Aorta (tissue), 5 donors: ENCODE measurements around the gene EVL. TPM values are rescaled to one million over a fixed set of nuclear protein-coding genes. Genes with fewer than 3 reads are reported as not detected.

ENCODE experiments used
- ATAC-seq: fragments of 200-7000 bp; cut with Tn5 transposase; one replicate; pipeline ENCODE4 v1.9.1; 2022; ENCODE audit warnings: moderate library complexity; ENCODE audit not compliant: low FRiP score
- DNase-seq, 2 donors: peaks; one replicate each; pipeline ENCODE4 v3.0.0-alpha.2; 2020
- H3K27ac ChIP-seq, 2 donors: one replicate each; pipeline ENCODE4 v1.5.1; 2013; ENCODE audit warnings: low read length in 2 of 2, mild to moderate bottlenecking in 2 of 2, moderate library complexity in 2 of 2, control low read depth in 1 of 2, inconsistent platforms in 1 of 2, low read depth in 1 of 2
- H3K27me3 ChIP-seq, 2 donors: one replicate each; pipeline ENCODE4 v1.6.1; 2013; ENCODE audit warnings: control low read depth in 1 of 2, low read length in 1 of 2, mild to moderate bottlenecking in 1 of 2, moderate library complexity in 1 of 2; ENCODE audit not compliant: insufficient read depth in 2 of 2, control insufficient read depth in 1 of 2
- H3K36me3 ChIP-seq, 2 donors: one replicate each; pipeline ENCODE4 v1.6.1; 2013; ENCODE audit warnings: control low read depth in 1 of 2, low read length in 1 of 2, mild to moderate bottlenecking in 1 of 2; ENCODE audit not compliant: insufficient read depth in 2 of 2, control insufficient read depth in 1 of 2
- H3K4me1 ChIP-seq, 2 donors: one replicate each; pipeline ENCODE4 v1.6.1; 2013; ENCODE audit warnings: low read length in 2 of 2, control low read depth in 1 of 2, mild to moderate bottlenecking in 1 of 2, moderate library complexity in 1 of 2; ENCODE audit not compliant: insufficient read depth in 2 of 2, control insufficient read depth in 1 of 2
- H3K4me3 ChIP-seq, 2 donors: one replicate each; pipeline ENCODE4 v1.5.1; 2013; ENCODE audit warnings: low read length in 2 of 2, control low read depth in 1 of 2, mild to moderate bottlenecking in 1 of 2
- H3K9me3 ChIP-seq: one replicate; pipeline ENCODE4 v1.6.1; 2013; ENCODE audit warnings: mild to moderate bottlenecking, low read length; ENCODE audit not compliant: control insufficient read depth
- WGBS, 2 donors: extraction: QIAGEN DNeasy Blood & Tissue Kit; methylation state at CpG; one replicate each; pipeline ENCODE4 v1.1.7; 2013; 5-methylcytosine and 5-hydroxymethylcytosine counted together
- intact Hi-C, 2 donors: fragments of 100-400 bp; cut with DNase I; formaldehyde crosslinking; loops; one replicate each; pipeline versions ENCODE4 v1.14.2 to v1.15.0; 2022
- polyA plus RNA-seq, 2 donors: library from polyadenylated mRNA; stranded (reverse); fragments of 200-250 nt; gene quantifications; one replicate each; pipeline ENCODE4 v1.2.3, GENCODE V29; 2013
- total RNA-seq, 2 donors: library from RNA; stranded (reverse); fragmentation: NEBNext Ultra II Directional; extraction: Animal tissue kit (Norgen Biotek cat#: 25700); gene quantifications; one replicate each; pipeline ENCODE4 v1.2.1, GENCODE V29; 2021
- donor health status: healthy with polysubstance abuse.
- donor health status: Bipolar disorder and iron deficiency.
- donor health status: DM: no; HTN: no; CAD: no.
- donor health status: DM: no; HTN: no; CAD: no.
- donor health status: DM: yes; HTN: yes; CAD: no.

Gene EVL
- total and polyA plus RNA-seq, 4 donors, result 21.3 to 133 (median 55.7) TPM

DNA sequence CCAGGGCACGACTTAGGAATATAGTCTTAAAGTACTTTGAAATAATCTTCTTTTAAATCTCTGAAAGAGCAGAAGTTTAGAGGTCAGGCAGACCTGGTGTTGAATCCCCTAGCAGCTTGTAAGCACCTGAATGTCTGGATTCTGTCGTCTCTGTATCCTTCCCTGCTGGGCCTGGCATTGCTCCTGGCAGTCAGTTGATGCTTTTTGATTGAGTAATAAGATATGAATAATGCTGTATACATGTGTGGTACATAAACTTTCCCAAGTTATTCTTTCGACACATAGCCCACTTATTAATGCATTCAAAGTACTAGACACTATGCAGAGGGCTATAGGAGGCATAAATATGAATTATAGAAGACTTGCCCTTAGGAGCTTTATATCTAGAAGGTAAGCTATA, 31.4 kb downstream of the EVL start:
- Histone ChIP-seq H3K27me3 (no peaks in the 10 kb centered on the region), H3K4me3 (no peak overlapping the region), H3K4me1 (no peaks in the 10 kb centered on the region), H3K9me3 (no peaks in the 10 kb centered on the region), H3K27ac (no peak overlapping the region), H3K36me3 (no peaks in the 10 kb centered on the region)
- 86 to 88% methylated on average over 3 of the region's 3 CpGs for WGBS, 2 donors
- intact Hi-C loops, result no loop called here
- DNase-seq, result no peak
- no peak for ATAC-seq

DNA sequence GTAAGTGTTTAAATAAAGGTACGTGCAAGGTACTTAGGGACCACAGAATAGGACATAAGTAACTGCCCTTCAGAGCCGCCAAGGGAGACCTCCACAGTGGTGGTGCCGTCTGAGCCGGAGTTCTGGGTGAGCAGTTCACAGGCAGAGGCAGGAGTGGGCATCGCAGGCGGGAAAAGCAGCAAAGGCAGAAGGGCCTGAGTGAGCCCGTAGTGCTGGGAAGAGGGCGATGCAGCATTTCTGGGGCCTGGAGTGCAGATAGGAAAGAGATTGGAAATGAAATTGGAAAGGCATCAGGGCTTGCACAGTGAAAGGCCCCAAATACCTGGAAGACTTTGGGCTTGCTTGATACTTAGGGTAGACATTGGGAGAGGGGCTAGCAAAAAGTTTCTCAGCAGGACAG, 32.9 kb downstream of the EVL start:
- no peaks in the 10 kb centered on the region for H3K27me3 ChIP-seq
- no peak for DNase-seq
- WGBS, 2 donors, result 88 to 96% methylated on average over 8 of the region's 8 CpGs
- ATAC-seq, result no peak
- H3K4me1 ChIP-seq, result no peaks in the 10 kb centered on the region
- H3K4me3 ChIP-seq, result no peak overlapping the region
- intact Hi-C loops, result no loop called here
- no peak overlapping the region for H3K27ac ChIP-seq
- H3K9me3 ChIP-seq, result no peaks in the 10 kb centered on the region
- no peaks in the 10 kb centered on the region for H3K36me3 ChIP-seq

DNA sequence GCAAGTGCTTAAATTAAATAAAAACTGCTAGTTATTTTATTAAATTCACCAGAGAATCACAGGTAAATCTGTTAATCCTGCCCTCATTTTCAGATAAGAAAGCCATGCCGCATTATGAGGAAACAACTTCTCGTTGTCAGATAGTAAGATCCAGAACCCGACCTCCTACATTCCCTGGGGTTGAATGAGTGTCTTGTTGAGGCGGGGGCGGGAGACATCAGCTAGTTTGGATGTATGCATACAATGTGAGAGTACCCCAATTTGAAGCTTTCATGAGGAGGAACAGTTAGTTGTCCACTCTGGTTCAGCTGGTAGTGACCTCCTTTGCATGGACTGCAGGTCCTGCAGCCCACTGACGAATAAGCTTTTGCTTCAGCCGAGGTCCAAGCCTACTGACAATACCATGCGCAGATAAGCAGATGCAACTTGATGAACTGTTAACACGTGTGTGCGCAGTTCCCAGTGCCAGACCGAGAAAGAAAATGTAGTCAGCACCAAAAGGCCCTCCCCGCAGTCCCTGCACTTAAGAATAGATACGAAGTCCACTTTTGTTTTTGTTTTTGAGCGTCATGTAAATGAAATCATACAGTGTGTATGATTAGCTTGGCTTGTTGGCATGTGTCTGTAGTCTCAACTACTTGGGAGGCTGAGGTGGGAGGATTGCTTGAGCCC, 34.9 kb downstream of the EVL start:
- no peaks in the 10 kb centered on the region for H3K36me3 ChIP-seq
- ATAC-seq, result no peak
- no peaks in the 10 kb centered on the region for H3K9me3 ChIP-seq
- no peak for DNase-seq
- H3K27me3 ChIP-seq, result no peaks in the 10 kb centered on the region
- H3K4me1 ChIP-seq, result peaks cover 0 to 4% of the 10 kb centered on the region in 2 donors
- no peak overlapping the region for H3K27ac ChIP-seq
- intact Hi-C loops, result no loop called here
- H3K4me3 ChIP-seq, result no peak overlapping the region
- WGBS, 2 donors, result 95% methylated on average over 14 of the region's 14 CpGs

DNA sequence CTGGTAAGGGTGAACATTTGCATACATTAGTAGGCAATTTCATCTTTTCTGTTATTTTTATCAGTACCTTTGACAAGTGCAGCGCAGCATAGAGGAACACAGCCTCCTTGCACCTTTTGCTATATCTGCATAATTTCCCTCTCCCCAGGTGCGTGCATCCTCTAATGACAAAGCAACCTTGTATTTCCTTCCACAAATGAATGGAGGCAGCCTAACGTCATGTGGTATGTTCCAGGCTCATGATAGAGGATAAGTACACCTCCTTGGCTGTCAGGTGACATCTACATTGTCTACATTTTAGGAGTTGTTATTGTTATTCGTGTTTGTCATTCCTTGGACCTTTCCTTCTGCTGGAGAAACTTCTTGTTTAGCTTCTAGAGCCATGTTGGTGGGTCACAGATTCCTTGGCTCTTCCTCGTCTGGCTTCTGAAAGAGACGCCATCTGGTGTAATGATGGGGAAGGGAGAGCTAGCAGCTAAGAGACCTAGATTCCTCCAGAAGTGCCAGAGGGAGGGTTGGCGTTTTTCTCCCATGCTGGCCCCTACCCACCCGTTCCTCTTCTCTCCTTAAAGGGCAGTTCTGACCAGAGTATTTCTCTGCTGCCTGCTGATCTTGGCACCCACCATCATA, 37.0 kb downstream of the EVL start:
- 88 to 91% methylated on average over 8 of the region's 8 CpGs for WGBS, 2 donors
- DNase-seq, result no peak
- Histone ChIP-seq H3K4me1 (peaks cover 0 to 5% of the 10 kb centered on the region in 2 donors), H3K36me3 (no peaks in the 10 kb centered on the region), H3K27ac (no peak overlapping the region), H3K4me3 (no peak overlapping the region), H3K27me3 (no peaks in the 10 kb centered on the region), H3K9me3 (no peaks in the 10 kb centered on the region)
- intact Hi-C loops, result no loop called here
- no peak for ATAC-seq

DNA sequence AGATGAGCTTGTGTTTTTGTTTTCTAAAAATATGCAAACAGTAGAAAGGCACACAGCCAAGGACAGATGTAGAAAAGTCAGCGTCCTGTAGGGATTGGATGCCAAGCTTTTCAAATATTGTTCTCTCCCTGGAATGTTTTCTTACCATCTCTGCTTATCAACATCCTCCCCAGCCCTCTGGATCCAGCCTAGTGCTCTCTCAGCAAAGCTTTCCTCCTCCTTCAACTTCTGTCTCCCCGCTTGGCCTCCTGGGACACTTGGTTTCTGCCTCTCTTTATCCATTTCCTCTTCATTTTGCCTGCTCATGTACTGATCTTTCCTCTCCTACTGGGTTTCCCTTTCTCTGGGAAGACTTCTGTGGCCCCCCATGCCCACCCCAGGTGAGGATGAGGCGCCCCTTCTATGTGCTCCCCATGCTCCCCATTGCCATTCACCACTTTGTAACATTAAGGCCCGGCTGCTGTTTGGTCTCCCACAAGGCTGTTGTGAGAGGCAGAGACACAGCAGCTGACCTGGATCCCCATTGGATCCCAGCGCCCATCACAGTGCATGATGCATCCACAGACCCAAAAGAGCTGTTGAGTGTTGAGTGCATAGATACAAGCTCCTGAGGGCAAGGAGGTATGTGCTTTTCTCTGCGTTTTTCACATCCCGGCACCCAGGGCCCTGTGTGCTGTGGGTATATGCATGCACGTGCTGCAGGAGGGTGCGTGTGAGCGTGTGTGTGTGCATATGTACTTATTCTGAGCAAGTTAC, 38.2 kb downstream of the EVL start:
- WGBS, 2 donors, result 61 to 71% methylated on average over 10 of the region's 10 CpGs
- intact Hi-C loops, result loop anchor here in 1 of 2 donors (2.0 kb wide), 1 partner anchor 121 kb away; no protein-coding TSS in a partner anchor
- Histone ChIP-seq H3K4me1 (peaks cover 0 to 5% of the 10 kb centered on the region in 2 donors), H3K4me3 (no peak overlapping the region), H3K27me3 (no peaks in the 10 kb centered on the region), H3K36me3 (no peaks in the 10 kb centered on the region), H3K27ac (peak overlapping the region in 1 of 2 donors; percentile 19), H3K9me3 (no peaks in the 10 kb centered on the region)
- ATAC-seq (peak; percentile 46), DNase-seq (no peak)

DNA sequence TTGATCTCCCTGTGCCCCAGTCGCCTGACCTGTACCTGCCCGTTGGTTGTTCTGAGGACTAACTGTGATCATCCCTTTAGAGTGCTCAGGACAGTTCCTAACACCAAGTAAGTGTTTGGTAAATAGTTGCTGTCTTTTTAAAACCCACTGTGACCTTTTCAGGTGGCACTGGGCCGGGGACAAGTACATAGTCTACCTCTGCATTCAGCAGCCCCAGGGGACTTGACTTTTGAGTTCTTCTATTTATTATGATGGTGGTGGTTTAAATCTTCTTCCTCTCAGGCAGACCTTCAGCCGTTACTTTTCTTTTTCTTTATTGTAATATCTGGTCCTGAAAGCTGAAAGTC, 38.8 kb downstream of the EVL start:
- peaks cover 0 to 5% of the 10 kb centered on the region in 2 donors for H3K4me1 ChIP-seq

DNA sequence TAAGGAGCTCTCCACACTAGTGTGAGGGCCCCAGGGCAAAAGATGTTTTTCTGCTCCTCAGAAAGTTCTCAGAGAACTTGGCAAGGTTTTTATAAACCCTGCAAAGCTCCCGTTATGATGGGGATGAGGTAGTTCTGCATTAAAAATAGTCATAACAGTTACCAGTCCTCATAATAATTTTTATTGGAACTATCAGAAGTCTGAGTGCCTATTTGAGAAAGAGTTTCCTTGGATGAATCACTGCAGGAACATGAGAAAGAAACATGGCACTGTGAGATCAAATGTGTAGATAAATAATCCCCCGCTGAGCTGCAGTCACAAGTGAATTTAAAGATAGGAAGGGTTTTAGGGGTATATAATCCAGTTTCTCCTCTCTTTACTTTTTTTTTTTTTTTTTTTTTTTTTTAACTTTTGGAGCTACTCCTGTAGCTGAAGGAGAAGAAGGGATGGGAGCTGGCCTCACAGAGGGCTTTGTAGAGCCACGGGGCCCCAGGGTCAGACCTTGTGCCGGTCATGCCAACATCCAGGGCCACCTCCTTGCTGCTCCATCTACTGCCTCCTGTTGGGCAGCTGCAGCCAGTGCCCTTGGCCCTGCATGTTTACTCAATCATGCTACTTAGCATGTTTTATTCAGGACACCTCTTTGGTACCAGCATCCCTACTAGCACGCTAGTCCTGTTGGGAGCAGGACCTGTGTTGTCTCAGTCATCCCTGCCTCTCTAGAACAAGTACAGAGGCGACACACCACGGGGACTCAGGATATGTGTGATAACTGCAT, 39.5 kb downstream of the EVL start:
- DNase-seq (no peak), ATAC-seq (peak; percentile 9)
- H3K27me3 ChIP-seq, result no peaks in the 10 kb centered on the region
- H3K27ac ChIP-seq, result peak overlapping the region; percentile 3 to 66
- H3K36me3 ChIP-seq, result no peaks in the 10 kb centered on the region
- no peaks in the 10 kb centered on the region for H3K9me3 ChIP-seq
- 48 to 51% methylated on average over 7 of the region's 7 CpGs for WGBS, 2 donors
- H3K4me3 ChIP-seq, result no peak overlapping the region
- peaks cover 0 to 5% of the 10 kb centered on the region in 2 donors for H3K4me1 ChIP-seq
- intact Hi-C loops, result loop anchor here in 1 of 2 donors (2.0 to 5.0 kb wide), 3 partner anchors 82 to 122 kb away; no protein-coding TSS in a partner anchor

More for the DNA sequence above, 38.8 kb downstream of the EVL start:
- intact Hi-C loops, result loop anchor here in 1 of 2 donors (2.0 kb wide), 1 partner anchor 121 kb away; no protein-coding TSS in a partner anchor
- Histone ChIP-seq H3K27ac (peak overlapping the region in 1 of 2 donors; percentile 19), H3K4me3 (no peak overlapping the region), H3K9me3 (no peaks in the 10 kb centered on the region), H3K27me3 (no peaks in the 10 kb centered on the region), H3K36me3 (no peaks in the 10 kb centered on the region)
- ATAC-seq (no peak), DNase-seq (no peak)
- WGBS, 2 donors, result 76% methylated on average over 4 of the region's 4 CpGs
